Stimulated activated naive B cell treated with anti-CD40 and anti-IgM and Interleukin-4, amounts not matched to agents 10 μg/mL and 1 μg/mL and 100 μg/mL, for 72 hours (primary cell): ENCODE results near the gene MCCD1.

Experiments
- ATAC-seq, 2 donors: fragments of 150-1000 bp; cut with Tn5 transposase; replicated peaks; 2 replicates each; pipeline ENCODE4 v1.10.0; 2021; ENCODE audit warnings: moderate library complexity in 1 of 2
- DNase-seq: peaks from one replicate; pipeline ENCODE4 v3.0.0; 2021
- H3K27ac Mint-ChIP-seq: one replicate; pipeline ENCODE4 v1.8.0; 2022; ENCODE audit warnings: mild to moderate bottlenecking, mixed read lengths
- H3K27me3 Mint-ChIP-seq, 2 donors: one replicate each; pipeline ENCODE4 v1.8.0; 2022; ENCODE audit warnings: mixed read lengths in 2 of 2
- H3K36me3 Mint-ChIP-seq, 2 donors: one replicate each; pipeline ENCODE4 v1.8.0; 2022; ENCODE audit warnings: mixed read lengths in 2 of 2, mild to moderate bottlenecking in 1 of 2
- H3K4me1 Mint-ChIP-seq, 2 donors: one replicate each; pipeline ENCODE4 v1.8.0; 2022; ENCODE audit warnings: mixed read lengths in 2 of 2, mild to moderate bottlenecking in 1 of 2
- H3K4me3 Mint-ChIP-seq, 2 donors: one replicate each; pipeline ENCODE4 v1.8.0; 2022; ENCODE audit warnings: mild to moderate bottlenecking in 2 of 2, mixed read lengths in 2 of 2, moderate library complexity in 1 of 2
- H3K9me3 Mint-ChIP-seq, 2 donors: one replicate each; pipeline ENCODE4 v1.8.0; 2022; ENCODE audit warnings: mixed read lengths in 2 of 2, mild to moderate bottlenecking in 1 of 2

The MCCD1 gene

DNA sequence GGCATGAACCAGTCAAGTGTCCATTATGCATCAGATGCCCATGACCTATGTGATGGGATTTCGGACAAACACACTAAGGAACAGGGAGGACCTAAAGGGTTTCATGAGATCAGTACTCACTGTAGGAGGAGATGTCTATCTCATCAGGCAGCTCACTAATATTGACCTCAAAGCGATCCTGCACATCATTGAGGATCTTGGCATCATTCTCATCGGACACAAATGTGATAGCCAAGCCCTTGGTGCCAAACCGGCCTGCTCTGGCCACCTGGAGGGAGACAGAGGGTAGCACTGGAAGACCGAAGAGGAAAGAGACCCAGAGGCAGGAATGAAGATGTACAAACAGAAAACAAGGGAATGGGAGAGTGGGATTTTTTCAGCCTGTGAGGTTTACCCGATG is 1.9 kb downstream of the MCCD1 start:
- H3K36me3 Mint-ChIP-seq: peaks cover 41 to 55% of the 10 kb centered on the region in 2 donors
- DNase-seq: no peak
- no peak overlapping the region for H3K27ac Mint-ChIP-seq
- no peak for ATAC-seq
- H3K9me3 Mint-ChIP-seq: no peaks in the 10 kb centered on the region
- no peak overlapping the region for H3K4me3 Mint-ChIP-seq
- peaks cover 16 to 39% of the 10 kb centered on the region in 2 donors for H3K4me1 Mint-ChIP-seq
- no peaks in the 10 kb centered on the region for H3K27me3 Mint-ChIP-seq

GRCh38 chr6:31531162-31531561 is 2.4 kb downstream of the MCCD1 start:
- peaks cover 14 to 44% of the 10 kb centered on the region in 2 donors for H3K4me1 Mint-ChIP-seq
- no peaks in the 10 kb centered on the region for H3K27me3 Mint-ChIP-seq
- H3K36me3 Mint-ChIP-seq: peaks cover 44 to 60% of the 10 kb centered on the region in 2 donors
- no peak overlapping the region for H3K4me3 Mint-ChIP-seq
- H3K9me3 Mint-ChIP-seq: no peaks in the 10 kb centered on the region
- ATAC-seq (no peak), DNase-seq (no peak)
- no peak overlapping the region for H3K27ac Mint-ChIP-seq

- ATAC-seq (no peak), DNase-seq (no peak)
- Mint-ChIP-seq H3K27ac (no peak overlapping the region), H3K9me3 (no peaks in the 10 kb centered on the region), H3K4me1 (peaks cover 13 to 48% of the 10 kb centered on the region in 2 donors), H3K27me3 (no peaks in the 10 kb centered on the region), H3K36me3 (peaks cover 44 to 66% of the 10 kb centered on the region in 2 donors), H3K4me3 (no peak overlapping the region)
Observed at GRCh38 chr6:31531771-31532643, 3.2 kb downstream of the MCCD1 start.

- Mint-ChIP-seq H3K27ac (peak overlapping the region; percentile 9), H3K27me3 (no peaks in the 10 kb centered on the region), H3K4me1 (peaks cover 16 to 54% of the 10 kb centered on the region in 2 donors), H3K9me3 (no peaks in the 10 kb centered on the region), H3K36me3 (peaks cover 48 to 70% of the 10 kb centered on the region in 2 donors), H3K4me3 (no peak overlapping the region)
- DNase-seq: no peak
- no peak for ATAC-seq
Observed at GRCh38 chr6:31532644-31533454, 4.1 kb downstream of the MCCD1 start.

DNA sequence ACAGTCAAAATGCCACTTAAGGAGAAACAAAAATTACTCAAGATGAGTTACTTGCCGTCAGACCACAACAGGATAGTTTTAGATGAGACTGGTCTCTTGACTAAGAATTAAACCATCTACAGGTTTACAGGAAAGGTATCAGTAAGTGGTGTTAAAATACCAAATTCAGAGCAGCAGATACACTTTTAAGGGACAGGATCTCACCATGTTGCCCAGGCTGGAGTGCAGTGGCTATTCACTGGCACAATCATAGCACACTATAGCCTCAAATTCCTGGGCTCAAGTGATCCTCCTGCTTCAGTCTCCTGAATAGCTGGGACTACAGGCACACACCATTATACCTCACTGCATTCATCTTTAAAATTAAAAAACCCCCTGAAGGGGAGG is 4.7 kb downstream of the MCCD1 start:
- no peak for ATAC-seq
- no peaks in the 10 kb centered on the region for H3K27me3 Mint-ChIP-seq
- no peak overlapping the region for H3K4me3 Mint-ChIP-seq
- H3K4me1 Mint-ChIP-seq: peaks cover 18 to 57% of the 10 kb centered on the region in 2 donors
- DNase-seq: no peak
- H3K9me3 Mint-ChIP-seq: no peaks in the 10 kb centered on the region
- peak overlapping the region; percentile 9 for H3K27ac Mint-ChIP-seq
- H3K36me3 Mint-ChIP-seq: peaks cover 51 to 70% of the 10 kb centered on the region in 2 donors

- Mint-ChIP-seq H3K9me3 (no peaks in the 10 kb centered on the region), H3K4me3 (no peak overlapping the region), H3K36me3 (peaks cover 52 to 70% of the 10 kb centered on the region in 2 donors), H3K27me3 (no peaks in the 10 kb centered on the region), H3K4me1 (peaks cover 24 to 63% of the 10 kb centered on the region in 2 donors), H3K27ac (peak overlapping the region; percentile 31)
- ATAC-seq (no peak), DNase-seq (no peak)
Observed at GRCh38 chr6:31534011-31534410, 5.2 kb downstream of the MCCD1 start.

DNA sequence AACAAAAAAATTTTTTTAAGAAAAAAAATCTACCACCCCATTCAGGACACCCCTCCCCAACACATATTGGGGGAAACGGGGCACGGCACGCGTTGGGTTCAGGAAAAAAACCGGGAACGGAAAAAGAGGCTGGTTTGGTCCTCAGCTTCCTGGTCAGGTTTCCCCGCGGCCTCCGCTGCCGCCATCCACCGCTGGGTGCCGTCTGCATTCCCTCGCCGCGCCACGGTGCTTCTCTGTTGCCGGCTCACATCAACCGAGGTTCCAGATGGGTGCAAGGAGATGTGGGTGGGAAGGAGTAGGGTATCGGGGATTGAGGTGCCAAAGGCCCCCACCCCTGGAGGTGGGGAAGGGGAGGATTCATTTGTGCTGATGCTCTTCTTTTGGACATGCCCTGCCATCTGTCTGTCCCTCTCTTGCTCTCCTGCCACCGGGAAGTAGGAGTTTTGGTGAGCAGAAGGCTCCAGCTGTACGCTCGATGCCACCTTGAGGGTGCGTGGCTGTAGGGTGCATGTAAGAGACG is 5.8 kb downstream of the MCCD1 start:
- H3K27ac Mint-ChIP-seq: no peak overlapping the region
- no peaks in the 10 kb centered on the region for H3K27me3 Mint-ChIP-seq
- H3K4me3 Mint-ChIP-seq: no peak overlapping the region
- peaks cover 29 to 69% of the 10 kb centered on the region in 2 donors for H3K4me1 Mint-ChIP-seq
- DNase-seq (no peak), ATAC-seq (no peak)
- peaks cover 54 to 73% of the 10 kb centered on the region in 2 donors for H3K36me3 Mint-ChIP-seq
- no peaks in the 10 kb centered on the region for H3K9me3 Mint-ChIP-seq

- ATAC-seq: no peak
- Mint-ChIP-seq H3K4me3 (no peak overlapping the region), H3K27me3 (no peaks in the 10 kb centered on the region), H3K27ac (no peak overlapping the region), H3K4me1 (peaks cover 33 to 69% of the 10 kb centered on the region in 2 donors), H3K9me3 (no peaks in the 10 kb centered on the region), H3K36me3 (peaks cover 52 to 72% of the 10 kb centered on the region in 2 donors)
- DNase-seq: no peak
Observed at GRCh38 chr6:31535538-31536324, 7.0 kb downstream of the MCCD1 start.

GRCh38 chr6:31538805-31539400 is 10.1 kb downstream of the MCCD1 start:
- Mint-ChIP-seq H3K27ac (peak overlapping the region; percentile 56), H3K4me1 (peaks cover 27 to 51% of the 10 kb centered on the region in 2 donors), H3K4me3 (peak overlapping the region; percentile 58 to 63), H3K36me3 (peaks cover 49 to 64% of the 10 kb centered on the region in 2 donors), H3K9me3 (no peaks in the 10 kb centered on the region), H3K27me3 (no peaks in the 10 kb centered on the region)
- DNase-seq: no peak
- no peak for ATAC-seq

DNA sequence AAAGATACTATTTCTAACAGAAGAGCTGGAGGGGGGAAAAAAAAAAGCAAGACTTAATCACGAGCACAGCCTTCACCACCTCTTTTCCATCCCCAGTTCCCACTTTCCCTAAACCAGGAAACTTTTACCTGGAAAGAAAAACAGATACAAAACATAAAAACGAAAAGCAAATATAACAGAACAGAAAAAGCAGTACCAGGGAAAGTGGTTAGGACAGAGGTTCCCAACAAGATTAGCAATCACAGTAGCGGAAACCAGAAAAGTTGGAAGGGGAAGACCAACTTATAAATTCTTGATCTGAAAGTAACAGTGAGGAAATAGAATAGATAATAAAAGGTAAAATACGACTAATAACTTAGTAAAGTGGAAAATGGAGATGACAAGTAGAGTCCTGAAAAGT is 11.9 kb downstream of the MCCD1 start:
- peaks cover 39 to 50% of the 10 kb centered on the region in 2 donors for H3K36me3 Mint-ChIP-seq
- peak overlapping the region; percentile 82 for H3K4me3 Mint-ChIP-seq
- no peaks in the 10 kb centered on the region for H3K9me3 Mint-ChIP-seq
- DNase-seq (no peak), ATAC-seq (no peak)
- peak overlapping the region; percentile 93 for H3K27ac Mint-ChIP-seq
- no peaks in the 10 kb centered on the region for H3K27me3 Mint-ChIP-seq
- peaks cover 26 to 45% of the 10 kb centered on the region in 2 donors for H3K4me1 Mint-ChIP-seq

DNA sequence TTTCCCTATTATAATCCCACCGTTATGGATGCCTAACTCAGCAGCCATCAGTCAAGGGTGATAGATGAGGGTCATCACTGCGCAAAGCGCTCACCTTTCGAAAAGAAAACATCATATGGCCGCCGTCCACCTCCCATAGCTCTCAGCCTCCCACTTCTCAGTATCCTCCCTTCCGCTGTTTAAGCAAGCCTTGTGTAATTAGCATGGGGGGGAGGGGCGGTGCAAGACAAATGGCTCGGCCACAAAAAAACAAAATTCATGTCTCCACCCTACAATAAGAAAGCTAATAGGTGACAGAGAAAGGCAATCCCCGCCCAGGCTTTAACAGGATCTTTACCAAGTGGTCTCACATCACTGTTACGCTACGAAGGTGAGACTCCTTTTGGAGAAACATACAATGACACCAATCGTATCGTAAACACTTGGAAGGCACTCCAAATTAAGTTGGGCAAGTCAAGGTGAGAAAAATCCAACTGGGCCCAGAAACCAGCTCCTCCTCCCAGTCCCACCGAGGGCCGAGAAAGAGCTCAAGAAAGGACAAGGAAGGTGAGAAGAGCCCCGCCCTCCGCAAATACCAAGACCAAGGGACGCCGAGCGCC is 12.4 kb downstream of the MCCD1 start:
- no peaks in the 10 kb centered on the region for H3K27me3 Mint-ChIP-seq
- H3K4me3 Mint-ChIP-seq: peak overlapping the region; percentile 82
- peaks cover 36 to 45% of the 10 kb centered on the region in 2 donors for H3K36me3 Mint-ChIP-seq
- H3K4me1 Mint-ChIP-seq: peaks cover 30 to 45% of the 10 kb centered on the region in 2 donors
- H3K27ac Mint-ChIP-seq: peak overlapping the region; percentile 93
- peak; percentile 31 for DNase-seq
- no peaks in the 10 kb centered on the region for H3K9me3 Mint-ChIP-seq
- peak; percentile 35 to 38 for ATAC-seq

DNA sequence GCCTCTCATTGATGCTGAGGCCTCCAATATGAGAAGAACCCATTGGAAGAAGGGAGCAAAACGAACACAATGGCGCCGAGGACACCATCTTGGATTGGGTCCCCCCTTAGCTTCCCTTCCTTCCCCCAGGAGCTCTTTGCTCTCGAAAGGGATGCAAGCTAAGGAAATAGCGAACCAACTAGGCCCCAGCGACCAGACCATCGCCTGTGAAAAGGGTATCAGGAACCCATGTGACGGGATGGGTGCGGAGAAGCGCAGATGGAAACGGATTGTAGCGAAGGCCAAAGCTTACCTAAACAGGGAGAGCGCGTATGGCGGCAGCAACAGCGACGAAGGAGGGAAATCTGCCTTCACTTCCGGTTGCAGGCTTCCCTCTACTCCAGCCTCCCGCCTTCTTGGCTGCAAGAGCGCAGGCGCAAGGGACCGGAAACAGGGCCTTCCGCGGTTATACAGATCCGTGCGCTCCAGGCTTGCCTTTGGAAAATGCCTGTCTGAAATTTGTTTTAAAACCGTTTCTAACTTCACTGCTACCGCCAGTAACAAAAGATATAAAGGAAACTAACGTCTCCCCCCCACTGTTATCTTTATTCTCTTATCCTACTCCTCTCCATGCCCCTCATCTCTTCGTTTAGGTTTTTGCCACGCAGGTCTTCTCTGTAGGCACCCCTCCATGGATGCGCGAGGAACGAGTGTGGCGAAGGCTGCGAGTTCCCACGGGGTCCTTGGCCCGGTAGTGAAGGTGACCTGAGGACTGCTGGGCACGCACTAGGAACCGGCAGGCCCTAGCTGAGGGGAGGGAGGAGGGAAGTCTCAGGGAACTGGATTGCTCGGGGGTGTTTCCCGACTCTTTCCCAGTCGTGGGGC is 13.1 kb downstream of the MCCD1 start, which contains the start of gene DDX39B:
DDX39B (minus strand) TSS at position 346 of the 864 bp plus-strand sequence. CDS start 1,471 bp downstream, outside the sequence.
- Mint-ChIP-seq H3K4me3 (peak within 1 kb of the TSS; percentile 82), H3K27ac (peak within 1 kb of the TSS; percentile 93), H3K27me3 (no peaks in the 10 kb centered on the region), H3K36me3 (peaks cover 36 to 39% of the 10 kb centered on the region in 2 donors), H3K4me1 (peaks cover 33 to 48% of the 10 kb centered on the region in 2 donors), H3K9me3 (no peaks in the 10 kb centered on the region)
- peak; percentile 79 to 85 for ATAC-seq
- DNase-seq: peak; percentile 92
